HK-2 (cell line): ENCODE data around the gene HNMT.
A peak's percentile ranks its signal among the peaks of the same experiment; 100 is the strongest.
"Not testable (repeated sequence)": the region's sequence is repeated elsewhere in the genome, so short reads cannot be mapped to it uniquely, and the experiment has no call there.

Experiments used
- DNase-seq: peaks from one replicate; pipeline ENCODE4 v3.0.0-alpha.2; 2018; ENCODE audit not compliant: unreplicated experiment

HNMT gene

GRCh38 chr2:137946227-137946626, 18.0 kb upstream of the HNMT start:
- no peak for DNase-seq

- DNase-seq, result no peak
Measured at GRCh38 chr2:137947032-137947727, 17.1 kb upstream of the HNMT start.

- DNase-seq, result peak; percentile 32
Measured at GRCh38 chr2:137947728-137948336, 16.4 kb upstream of the HNMT start.

GRCh38 chr2:137948894-137949293, 15.4 kb upstream of the HNMT start:
- DNase-seq, result no peak

- no peak for DNase-seq
Measured at GRCh38 chr2:137950238-137950637, 14.0 kb upstream of the HNMT start.

GRCh38 chr2:137951586-137951985, 12.7 kb upstream of the HNMT start:
- DNase-seq, result peak; percentile 29

GRCh38 chr2:137952586-137953129, 11.6 kb upstream of the HNMT start:
- DNase-seq, result peak; percentile 57

- DNase-seq, result no peak
Measured at GRCh38 chr2:137955536-137955935, 8.7 kb upstream of the HNMT start.

GRCh38 chr2:137957033-137957432, 7.2 kb upstream of the HNMT start:
- DNase-seq, result no peak

GRCh38 chr2:137959166-137959565, 5.1 kb upstream of the HNMT start:
- DNase-seq, result no peak

GRCh38 chr2:137960223-137960622, 4.0 kb upstream of the HNMT start:
- DNase-seq, result no peak

- DNase-seq, result no peak
Measured at GRCh38 chr2:137961602-137962001, 2.7 kb upstream of the HNMT start.

- DNase-seq, result no peak
Measured at GRCh38 chr2:137963535-137964065, 673 bp upstream of the HNMT start.

GRCh38 chr2:137964859-137965459, 686 bp downstream of the HNMT start:
- DNase-seq, result no peak

GRCh38 chr2:137966043-137966442, 1.8 kb downstream of the HNMT start:
- no peak for DNase-seq

GRCh38 chr2:137967042-137967441, 2.8 kb downstream of the HNMT start:
- no peak for DNase-seq

GRCh38 chr2:137968477-137969417, 4.5 kb downstream of the HNMT start:
- no peak for DNase-seq

GRCh38 chr2:137969418-137969765, 5.1 kb downstream of the HNMT start:
- no peak for DNase-seq

GRCh38 chr2:137969876-137970275, 5.6 kb downstream of the HNMT start:
- DNase-seq, result no peak

GRCh38 chr2:137971259-137971658, 7.0 kb downstream of the HNMT start:
- DNase-seq, result not testable (repeated sequence)

GRCh38 chr2:137973280-137973679, 9.0 kb downstream of the HNMT start:
- no peak for DNase-seq
